ENCODE results near the gene PRKN. TPM values are rescaled to one million over a fixed set of nuclear protein-coding genes. Genes with fewer than 3 reads are reported as not detected.
"Not testable (repeated sequence)": the region's sequence is repeated elsewhere in the genome, so short reads cannot be mapped to it uniquely, and the experiment has no call there.

The PRKN gene
- polyA plus RNA-seq, 1 experiment = 0.71 TPM

GRCh38 chr6:161338015-161338414 lies 1389.6 kb downstream of the PRKN start:
- DNase-seq (ENCODE audit: low read depth) = no peak
- TF ChIP-seq, protein P1, sequence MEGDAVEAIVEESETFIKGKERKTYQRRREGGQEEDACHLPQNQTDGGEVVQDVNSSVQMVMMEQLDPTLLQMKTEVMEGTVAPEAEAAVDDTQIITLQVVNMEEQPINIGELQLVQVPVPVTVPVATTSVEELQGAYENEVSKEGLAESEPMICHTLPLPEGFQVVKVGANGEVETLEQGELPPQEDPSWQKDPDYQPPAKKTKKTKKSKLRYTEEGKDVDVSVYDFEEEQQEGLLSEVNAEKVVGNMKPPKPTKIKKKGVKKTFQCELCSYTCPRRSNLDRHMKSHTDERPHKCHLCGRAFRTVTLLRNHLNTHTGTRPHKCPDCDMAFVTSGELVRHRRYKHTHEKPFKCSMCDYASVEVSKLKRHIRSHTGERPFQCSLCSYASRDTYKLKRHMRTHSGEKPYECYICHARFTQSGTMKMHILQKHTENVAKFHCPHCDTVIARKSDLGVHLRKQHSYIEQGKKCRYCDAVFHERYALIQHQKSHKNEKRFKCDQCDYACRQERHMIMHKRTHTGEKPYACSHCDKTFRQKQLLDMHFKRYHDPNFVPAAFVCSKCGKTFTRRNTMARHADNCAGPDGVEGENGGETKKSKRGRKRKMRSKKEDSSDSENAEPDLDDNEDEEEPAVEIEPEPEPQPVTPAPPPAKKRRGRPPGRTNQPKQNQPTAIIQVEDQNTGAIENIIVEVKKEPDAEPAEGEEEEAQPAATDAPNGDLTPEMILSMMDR (IDR thresholded peaks at IDR 0.05; ENCODE audit: insufficient read depth, low read depth, low read length) = no peak
- Histone ChIP-seq H3K4me3 (ENCODE audit: low read depth, low read length) (no peak overlapping the region), H3K36me3 (ENCODE audit: control insufficient read depth, insufficient read depth, low read length) (no peaks in the 10 kb centered on the region), H3K27me3 (ENCODE audit: control insufficient read depth, insufficient read depth, low read length) (no peaks in the 10 kb centered on the region)
- POLR2A ChIA-PET = no interaction called here
- CTCF ChIA-PET = no interaction called here

- Histone ChIP-seq H3K27me3 (ENCODE audit: control insufficient read depth, insufficient read depth, low read length) (no peaks in the 10 kb centered on the region), H3K36me3 (ENCODE audit: control insufficient read depth, insufficient read depth, low read length) (no peaks in the 10 kb centered on the region), H3K4me3 (ENCODE audit: low read depth, low read length) (no peak overlapping the region)
- DNase-seq (ENCODE audit: low read depth) = no peak
- TF ChIP-seq, protein P1 (IDR thresholded peaks at IDR 0.05; ENCODE audit: insufficient read depth, low read depth, low read length) = no peak
- ChIA-PET CTCF (no interaction called here), POLR2A (no interaction called here)
Observed at GRCh38 chr6:161336479-161336878, 1391.1 kb downstream of the PRKN start.

DNA sequence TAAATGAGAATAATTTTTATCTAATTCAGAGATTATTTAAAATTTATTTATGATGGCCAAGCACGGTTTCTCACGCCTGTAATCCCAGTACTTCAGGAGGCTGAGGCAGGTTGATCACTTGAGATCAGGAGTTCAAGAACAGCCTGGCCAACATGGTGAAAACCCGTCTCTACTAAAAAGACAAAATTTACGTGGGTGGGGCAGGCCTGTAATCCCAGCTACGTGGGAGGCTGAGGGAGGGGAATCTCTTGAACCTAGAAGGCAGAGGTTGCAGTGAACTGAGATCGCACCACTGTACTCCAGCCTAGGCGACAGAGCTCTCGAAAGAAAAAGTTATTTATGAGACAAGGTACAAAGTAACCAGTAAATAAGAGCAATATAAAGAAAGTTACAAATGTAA lies 1394.2 kb downstream of the PRKN start:
- DNase-seq (ENCODE audit: low read depth) = no peak
- TF ChIP-seq, protein P1 (IDR thresholded peaks at IDR 0.05; ENCODE audit: insufficient read depth, low read depth, low read length) = no peak
- no peaks in the 10 kb centered on the region for H3K27me3 ChIP-seq (ENCODE audit: control insufficient read depth, insufficient read depth, low read length)
- ChIA-PET POLR2A (no interaction called here), CTCF (no interaction called here)
- no peaks in the 10 kb centered on the region for H3K36me3 ChIP-seq (ENCODE audit: control insufficient read depth, insufficient read depth, low read length)
- H3K4me3 ChIP-seq (ENCODE audit: low read depth, low read length) = no peak overlapping the region

DNA sequence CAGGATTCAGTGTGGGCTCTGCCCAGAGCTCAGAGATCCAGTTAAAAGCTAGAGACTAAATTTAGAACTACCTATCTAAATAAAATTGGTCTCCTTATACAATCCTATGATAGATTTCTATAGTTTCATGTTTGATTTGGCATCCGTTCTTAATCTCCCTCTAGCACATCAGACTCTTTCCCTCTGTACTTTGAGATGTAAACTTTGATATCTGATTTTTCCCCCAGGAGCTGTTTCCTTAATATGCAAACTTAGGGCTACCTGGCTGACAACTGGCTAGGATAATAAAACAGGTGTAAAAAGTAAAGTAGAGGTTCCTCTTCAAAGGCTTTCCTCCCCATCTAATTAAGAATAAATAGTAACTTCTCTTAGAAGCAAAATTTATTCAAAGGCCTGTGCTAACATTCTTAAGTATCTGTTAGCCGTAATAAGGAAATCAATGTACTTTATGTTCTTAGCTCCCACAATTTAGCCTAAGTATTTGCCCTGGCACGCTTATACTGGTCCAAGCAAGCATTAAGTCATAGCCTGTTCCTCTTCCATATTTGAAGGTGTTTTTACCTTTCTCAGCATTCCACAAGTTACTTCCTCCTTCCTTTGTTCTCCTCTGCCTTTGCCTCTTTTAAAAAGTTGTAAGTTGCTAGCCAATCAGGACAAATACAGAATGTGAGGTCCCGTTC lies 1396.0 kb downstream of the PRKN start:
- H3K4me3 ChIP-seq (ENCODE audit: low read depth, low read length); H3K36me3 ChIP-seq (ENCODE audit: control insufficient read depth, insufficient read depth, low read length); POLR2A ChIA-PET; DNase-seq (ENCODE audit: low read depth); H3K27me3 ChIP-seq (ENCODE audit: control insufficient read depth, insufficient read depth, low read length): not testable (repeated sequence)
- CTCF ChIA-PET = interaction anchor here (0.6 kb wide), 2 partner anchors 397 to 1510 kb away, joined by 3 to 5 read pairs; no protein-coding TSS in a partner anchor

GRCh38 chr6:161327360-161327953 lies 1400.1 kb downstream of the PRKN start:
- TF ChIP-seq, protein P1 (IDR thresholded peaks at IDR 0.05; ENCODE audit: insufficient read depth, low read depth, low read length) = no peak
- no peak for DNase-seq (ENCODE audit: low read depth)
- Histone ChIP-seq H3K36me3 (ENCODE audit: control insufficient read depth, insufficient read depth, low read length) (no peaks in the 10 kb centered on the region), H3K4me3 (ENCODE audit: low read depth, low read length) (no peak overlapping the region), H3K27me3 (ENCODE audit: control insufficient read depth, insufficient read depth, low read length) (no peaks in the 10 kb centered on the region)
- POLR2A ChIA-PET = no interaction called here
- CTCF ChIA-PET = no interaction called here
